Stimulated activated CD4-positive, alpha-beta T cell treated with anti-CD3 and anti-CD28 coated beads, TNF-alpha, amount 100 ng/mL, for 24 hours (primary cell): ENCODE measurements around the gene HTD2.

Source experiments
- DNase-seq, 3 experiments: peaks; one replicate each; pipeline ENCODE4 v3.0.0-alpha.2; 2020; ENCODE audit warnings: low read depth in 3 of 3

Gene HTD2

DNA sequence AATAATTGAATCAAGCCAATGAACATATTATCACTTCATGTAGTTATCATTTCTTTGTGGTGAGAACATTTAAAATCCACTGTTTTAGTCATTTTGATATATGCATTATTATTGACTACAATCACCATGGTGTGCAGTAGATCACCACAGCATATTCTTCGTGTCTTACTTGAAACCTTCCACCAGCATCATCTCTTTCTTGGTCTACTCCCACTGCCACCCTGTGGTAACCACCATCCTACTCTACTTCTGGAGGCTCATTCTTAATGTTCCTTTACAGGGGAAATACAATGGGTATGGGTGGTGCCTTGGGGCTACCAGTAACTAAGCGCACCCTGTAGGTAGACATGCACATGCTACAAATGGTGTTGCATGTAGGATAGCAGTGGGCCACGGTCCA, 51.8 kb downstream of the HTD2 start:
- DNase-seq: no peak

- DNase-seq: no peak
These were observed 52.5 kb downstream of the HTD2 start for GRCh38 chr3:58358808-58359207.

DNA sequence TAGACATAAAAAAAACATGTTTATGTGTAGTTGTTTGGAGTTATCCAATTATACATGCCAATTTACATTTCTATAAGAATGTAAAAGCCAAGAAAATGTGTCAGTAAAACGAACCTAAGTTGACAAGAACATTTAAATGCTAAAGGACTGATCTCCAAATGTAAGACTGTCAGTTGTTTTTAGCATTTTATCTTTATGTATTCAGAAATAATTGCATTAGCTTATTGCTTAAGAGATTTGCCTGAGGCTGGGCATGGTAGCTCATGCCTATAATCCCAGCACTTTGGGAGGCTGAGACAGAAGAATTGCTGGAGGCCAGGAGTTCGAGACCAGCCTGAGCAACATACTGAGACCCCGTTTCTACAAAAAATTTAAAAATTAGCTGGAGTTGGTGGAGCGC, 53.3 kb downstream of the HTD2 start:
- DNase-seq: no peak

DNA sequence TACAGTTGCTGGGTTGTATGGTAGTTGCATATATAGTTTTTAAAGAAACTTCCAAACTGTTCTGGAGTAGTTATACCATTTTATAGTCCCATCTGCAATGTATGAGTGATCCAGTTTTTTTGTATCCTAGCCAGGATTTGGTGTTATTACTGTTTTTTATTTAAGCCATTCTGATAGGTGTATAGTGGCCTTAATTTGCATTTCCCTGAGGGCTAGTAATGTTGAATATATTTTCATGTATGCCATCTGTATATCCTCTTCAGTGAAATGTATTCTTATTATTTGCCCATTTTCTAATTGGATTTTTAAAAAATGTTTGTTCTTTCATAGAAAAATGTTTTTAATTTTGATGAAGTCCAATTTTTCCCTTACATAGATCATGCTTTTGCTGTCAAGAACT, 55.5 kb downstream of the HTD2 start:
- no peak for DNase-seq

DNA sequence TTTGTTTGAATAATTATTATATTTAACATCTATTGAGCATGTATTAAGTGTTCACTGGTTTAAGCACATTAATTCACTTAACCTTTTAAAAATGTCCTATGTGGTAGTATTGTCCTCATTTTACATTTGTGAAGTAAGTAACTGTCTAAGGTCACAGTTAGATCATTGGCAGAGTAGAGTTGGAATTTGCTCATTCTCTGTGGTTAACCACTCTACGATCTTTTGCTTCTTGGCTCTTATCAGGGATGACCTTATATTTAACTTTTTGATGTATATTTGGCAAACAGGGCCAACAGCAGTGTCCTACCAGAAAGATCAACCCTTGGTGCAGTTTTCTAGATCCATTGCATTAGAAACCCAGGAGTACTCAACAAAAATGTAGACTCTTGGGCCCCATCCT, 60.4 kb downstream of the HTD2 start:
- DNase-seq: no peak

GRCh38 chr3:58369038-58369437, 62.7 kb downstream of the HTD2 start:
- no peak for DNase-seq
